Endothelial cell of umbilical vein (primary cell): ENCODE results near the gene PTPN14. TPM values are rescaled to one million over a fixed set of nuclear protein-coding genes. Genes with fewer than 3 reads are reported as not detected.

ENCODE experiments used
- BruUV-seq: library from RNA; stranded (reverse); fragments of 400-500 nt; replicated peaks from 2 replicates; lab custom pipeline; 2021; lab: Mats Ljungman, UMichigan
- CTCF ChIA-PET: fragments of 300-600, 350-600 bp; sonication (Branson Sonifier 250); formaldehyde crosslinking; loops from one replicate; lab custom pipeline; 2021; ENCODE audit warnings: antibody characterized with exemption, inconsistent platforms; lab: Charles Lee
- POLR2A ChIA-PET: fragments of 300-600, 350-600 bp; sonication (Branson Sonifier 250); formaldehyde crosslinking; loops from one replicate; lab custom pipeline; 2021; ENCODE audit warnings: antibody characterized with exemption, inconsistent platforms; lab: Charles Lee
- DNase-seq: peaks from one replicate; pipeline ENCODE4 v3.0.0-alpha.2; 2011; ENCODE audit warnings: low read depth, low spot score
- FAIRE-seq: peaks from 2 replicates; lab custom pipeline; 2011; peaks lifted over from hg19 to GRCh38; lab: Jason Lieb, UNC
- H2AFZ ChIP-seq: 2 replicates; pipeline ENCODE4 v1.6.0; 2012; ENCODE audit warnings: low read depth, low read length, control low read depth, inconsistent platforms
- H3K27ac ChIP-seq: 2 replicates; pipeline ENCODE4 v1.5.1; 2011; ENCODE audit warnings: low read depth, mild to moderate bottlenecking, control low read depth, low read length, moderate library complexity; ENCODE audit not compliant: insufficient read depth
- H3K27me3 ChIP-seq, 2 experiments: 2 replicates each; pipeline versions ENCODE4 v1.6.0 to v1.6.1; 2011; ENCODE audit warnings: low read length in 2 of 2, mixed read lengths in 1 of 2; ENCODE audit not compliant: control insufficient read depth in 2 of 2, insufficient read depth in 2 of 2
- H3K36me3 ChIP-seq, 2 experiments: 2 replicates in 1 of 2; 3 replicates in 1 of 2; pipeline ENCODE4 v1.5.1; 2011; ENCODE audit warnings: low read length in 2 of 2, mild to moderate bottlenecking in 1 of 2, moderate library complexity in 1 of 2; ENCODE audit not compliant: control insufficient read depth in 2 of 2, insufficient read depth in 2 of 2; ENCODE audit errors: extremely low read depth in 1 of 2
- H3K4me1 ChIP-seq: 3 replicates; pipeline ENCODE4 v1.5.1; 2011; ENCODE audit warnings: mild to moderate bottlenecking, low read length; ENCODE audit not compliant: control insufficient read depth, insufficient read depth; ENCODE audit errors: extremely low read depth
- H3K4me2 ChIP-seq: 2 replicates; pipeline ENCODE4 v1.6.1; 2011; ENCODE audit warnings: low read length, control low read depth, mixed read lengths; ENCODE audit not compliant: insufficient read depth
- H3K4me3 ChIP-seq, 3 experiments: fragments of 200-600 bp in 1 of 3; sonication (generic), shearing (Covaris generic) in 1 of 3; replicated peaks in 1 of 3; 2 replicates each; pipeline ENCODE4 v1.5.1; 2011 to 2016; ENCODE audit warnings: control low read depth in 3 of 3, low read length in 3 of 3, mild to moderate bottlenecking in 2 of 3, inconsistent platforms in 1 of 3, low read depth in 1 of 3, moderate library complexity in 1 of 3; ENCODE audit not compliant: insufficient read depth in 1 of 3
- H3K79me2 ChIP-seq: 2 replicates; pipeline ENCODE4 v1.6.0; 2012; ENCODE audit warnings: low read length, inconsistent platforms; ENCODE audit not compliant: control insufficient read depth, insufficient read depth
- H3K9ac ChIP-seq: replicated peaks from 2 replicates; pipeline ENCODE3; 2011; ENCODE audit warnings: low read length, control low read depth; ENCODE audit not compliant: insufficient read depth; ENCODE audit errors: extremely low read depth
- H3K9me1 ChIP-seq: replicated peaks from 3 replicates; pipeline ENCODE4 v1.6.0; 2011; ENCODE audit warnings: mild to moderate bottlenecking, low read length; ENCODE audit not compliant: control insufficient read depth, insufficient read depth; ENCODE audit errors: extremely low read depth
- H3K9me3 ChIP-seq: replicated peaks from 2 replicates; pipeline ENCODE4 v1.5.1; 2012; ENCODE audit warnings: low read length, inconsistent platforms; ENCODE audit not compliant: control insufficient read depth, insufficient read depth
- H4K20me1 ChIP-seq: replicated peaks from 2 replicates; pipeline ENCODE3; 2011; ENCODE audit warnings: mild to moderate bottlenecking, low read length; ENCODE audit not compliant: control insufficient read depth, insufficient read depth; ENCODE audit errors: extremely low read depth
- EZH2 ChIP-seq: IDR thresholded peaks from 2 replicates; pipeline ENCODE4 v1.6.1; 2012; ENCODE audit warnings: borderline replicate concordance, low read depth, mild to moderate bottlenecking, moderate library complexity, low read length, inconsistent platforms; ENCODE audit not compliant: severe bottlenecking
- FOS ChIP-seq: IDR thresholded peaks from 2 replicates; pipeline ENCODE4 v1.6.1; 2011; ENCODE audit warnings: mild to moderate bottlenecking, low read length, moderate library complexity, borderline replicate concordance; ENCODE audit not compliant: insufficient read depth
- GATA2 ChIP-seq: IDR thresholded peaks from 2 replicates; pipeline ENCODE4 v1.7.0; 2011; ENCODE audit warnings: low read depth, mild to moderate bottlenecking, moderate library complexity, mixed read lengths, low read length; ENCODE audit not compliant: insufficient read length, insufficient read depth
- JUN ChIP-seq: IDR thresholded peaks from 2 replicates; pipeline ENCODE4 v1.6.1; 2011; ENCODE audit warnings: borderline replicate concordance, low read depth; ENCODE audit not compliant: insufficient read length, insufficient read depth
- MYC ChIP-seq: IDR thresholded peaks from one replicate; pipeline ENCODE4 v1.6.1; 2011; ENCODE audit warnings: mild to moderate bottlenecking, low read depth, low read length
- POLR2A ChIP-seq: IDR thresholded peaks from 2 replicates; pipeline ENCODE4 v1.6.1; 2012; ENCODE audit warnings: low read depth, mild to moderate bottlenecking, control low read depth, low read length
- POLR2AphosphoS5 ChIP-seq: IDR thresholded peaks from 2 replicates; pipeline ENCODE4 v1.6.1; 2012; ENCODE audit warnings: low read depth, mild to moderate bottlenecking, control low read depth, low read length, moderate library complexity; ENCODE audit not compliant: insufficient read depth
- dilution Hi-C: fragments of 300-500 bp; cut with MboI; formaldehyde crosslinking; loops from one replicate; pipeline ENCODE4 v1.15.0; 2019; ENCODE audit warnings: low sequenced_read_pairs; ENCODE audit not compliant: extremely low pct_ligation_motif_present
- intact Hi-C: fragments of 100-400 bp; cut with micrococcal nuclease; formaldehyde crosslinking; loops from one replicate; pipeline ENCODE4 v1.10.0; 2022
- polyA plus RNA-seq, 4 experiments: library from polyadenylated mRNA; depleted of rRNA in 3 of 4; stranded (reverse) in 3 of 4; unstranded in 1 of 4; fragments of >200 nt; gene quantifications; 2 replicates each; pipeline versions ENCODE4 v1.2.1 to v1.2.3, GENCODE V29; 2011 to 2012; ENCODE audit warnings: missing spikeins in 1 of 4
- total RNA-seq: library from RNA; stranded (reverse); gene quantifications from 2 replicates; pipeline ENCODE4 v1.2.3, GENCODE V29; 2021
- TF ChIP-seq, protein P1 (sequence below): IDR thresholded peaks from 2 replicates; pipeline ENCODE4 v1.6.1; 2011; ENCODE audit not compliant: insufficient read depth, insufficient read length
- TF ChIP-seq, protein P2 (sequence below), 2 donors: IDR thresholded peaks; 1 replicate in 1 of 2; 2 replicates in 1 of 2; pipeline ENCODE4 v1.5.1; 2011; ENCODE audit warnings: low read length in 2 of 2, mild to moderate bottlenecking in 2 of 2, moderate library complexity in 2 of 2, control low read depth in 1 of 2, inconsistent platforms in 1 of 2, low read depth in 1 of 2; ENCODE audit not compliant: insufficient read depth in 1 of 2; ENCODE audit errors: extremely low read depth in 1 of 2

Gene PTPN14
- total and polyA plus RNA-seq, 2 donors (not counting 3 experiments of a cell fraction or from before 2014, with no cell fraction given), result 18.5 to 93.0 TPM

DNA sequence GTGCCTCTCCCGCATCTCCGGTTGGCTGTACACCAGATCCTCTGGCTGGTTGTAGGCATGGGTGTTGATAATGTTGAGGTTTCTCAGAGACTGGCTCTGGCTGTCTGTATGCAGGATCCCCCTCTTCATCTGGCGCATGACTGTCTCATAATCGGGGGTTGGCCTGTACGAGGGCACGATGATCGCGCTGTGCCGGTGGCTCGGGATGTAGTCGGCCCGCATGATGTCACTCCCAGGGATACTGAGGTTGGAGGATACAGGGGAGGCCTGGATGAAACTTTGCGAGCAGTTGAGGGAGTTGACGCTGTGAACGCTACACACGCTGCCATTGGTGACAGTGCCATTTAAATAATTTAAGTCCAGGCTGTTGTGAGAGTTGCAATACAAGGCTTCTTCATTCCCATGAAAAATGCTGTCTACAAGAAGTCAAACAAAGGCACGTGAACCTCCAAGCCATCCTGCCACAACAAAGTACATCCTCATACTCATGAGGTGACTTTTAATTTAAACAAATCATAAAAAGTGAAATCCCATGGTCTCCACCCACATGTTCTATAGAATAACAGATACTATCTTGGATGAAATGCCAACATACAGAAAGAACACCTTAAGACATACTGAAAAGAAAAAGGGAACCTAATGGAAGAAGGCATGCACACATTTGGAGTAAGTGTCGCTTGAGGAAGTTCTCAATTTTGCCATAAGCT, 166.9 kb downstream of the PTPN14 start:
- Histone ChIP-seq H3K36me3 (peaks cover 24 to 28% of the 10 kb centered on the region in 2 experiments), H3K4me1 (no peaks in the 10 kb centered on the region), H4K20me1 (no peaks in the 10 kb centered on the region), H2AFZ (no peak overlapping the region), H3K4me2 (no peak overlapping the region), H3K27ac (no peak overlapping the region), H3K79me2 (peaks cover 4% of the 10 kb centered on the region), H3K9me1 (no peaks in the 10 kb centered on the region), H3K4me3 (no peak overlapping the region), H3K27me3 (no peaks in the 10 kb centered on the region), H3K9me3 (no peaks in the 10 kb centered on the region), H3K9ac (no peak overlapping the region)
- intact Hi-C loops, result no loop called here
- TF ChIP-seq GATA2 (no peak), POLR2A (no peak), MYC (no peak), EZH2 (no peak), FOS (no peak), JUN (no peak), POLR2AphosphoS5 (no peak)
- TF ChIP-seq, protein P1, sequence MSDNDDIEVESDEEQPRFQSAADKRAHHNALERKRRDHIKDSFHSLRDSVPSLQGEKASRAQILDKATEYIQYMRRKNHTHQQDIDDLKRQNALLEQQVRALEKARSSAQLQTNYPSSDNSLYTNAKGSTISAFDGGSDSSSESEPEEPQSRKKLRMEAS, result no peak
- TF ChIP-seq, protein P2, sequence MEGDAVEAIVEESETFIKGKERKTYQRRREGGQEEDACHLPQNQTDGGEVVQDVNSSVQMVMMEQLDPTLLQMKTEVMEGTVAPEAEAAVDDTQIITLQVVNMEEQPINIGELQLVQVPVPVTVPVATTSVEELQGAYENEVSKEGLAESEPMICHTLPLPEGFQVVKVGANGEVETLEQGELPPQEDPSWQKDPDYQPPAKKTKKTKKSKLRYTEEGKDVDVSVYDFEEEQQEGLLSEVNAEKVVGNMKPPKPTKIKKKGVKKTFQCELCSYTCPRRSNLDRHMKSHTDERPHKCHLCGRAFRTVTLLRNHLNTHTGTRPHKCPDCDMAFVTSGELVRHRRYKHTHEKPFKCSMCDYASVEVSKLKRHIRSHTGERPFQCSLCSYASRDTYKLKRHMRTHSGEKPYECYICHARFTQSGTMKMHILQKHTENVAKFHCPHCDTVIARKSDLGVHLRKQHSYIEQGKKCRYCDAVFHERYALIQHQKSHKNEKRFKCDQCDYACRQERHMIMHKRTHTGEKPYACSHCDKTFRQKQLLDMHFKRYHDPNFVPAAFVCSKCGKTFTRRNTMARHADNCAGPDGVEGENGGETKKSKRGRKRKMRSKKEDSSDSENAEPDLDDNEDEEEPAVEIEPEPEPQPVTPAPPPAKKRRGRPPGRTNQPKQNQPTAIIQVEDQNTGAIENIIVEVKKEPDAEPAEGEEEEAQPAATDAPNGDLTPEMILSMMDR (IDR thresholded peaks at IDR 0.05; ENCODE audit: extremely low read depth in 1 of 2, insufficient read depth in 1 of 2, low read depth in 1 of 2, low read length in 2 of 2), result no peak
- DNase-seq (no peak), FAIRE-seq (no peak)
- dilution Hi-C loops, result no loop called here
- CTCF ChIA-PET, result interaction anchor here (0.6 kb wide), 1 partner anchor 151 kb away, joined by 3 read pairs; no protein-coding TSS in a partner anchor
- TSS peak; percentile 17 for BruUV-seq
- POLR2A ChIA-PET, result no interaction called here
